HEK293T (cell line): ENCODE data around the gene GLIPR2.
"Not testable (repeated sequence)": the region's sequence is repeated elsewhere in the genome, so short reads cannot be mapped to it uniquely, and the experiment has no call there.

Source experiments
- CTCF ChIA-PET: fragments of 350-600 bp; formaldehyde crosslinking; extraction: SDS; loops from one replicate; lab custom pipeline; 2021; ENCODE audit warnings: antibody characterized with exemption, inconsistent platforms; lab: Yijun Ruan, JAX
- POLR2A ChIA-PET: fragments of 350-600 bp; formaldehyde crosslinking; extraction: SDS; loops from one replicate; lab custom pipeline; 2020; ENCODE audit warnings: antibody characterized with exemption, inconsistent platforms; lab: Yijun Ruan, JAX
- DNase-seq: peaks from one replicate; pipeline ENCODE4 v3.0.0; 2012; ENCODE audit warnings: mixed read lengths; ENCODE audit errors: extremely low spot score
- ARNT ChIP-seq: fragments of 450-650 bp; IDR thresholded peaks from 2 replicates; pipeline ENCODE4 v1.6.1; 2017; ENCODE audit warnings: mild to moderate bottlenecking
- BHLHE40 ChIP-seq: fragments of 450-650 bp; IDR thresholded peaks from 2 replicates; pipeline ENCODE4 v1.6.1; 2016; ENCODE audit warnings: mild to moderate bottlenecking, moderate library complexity, borderline replicate concordance
- CTBP1 ChIP-seq: fragments of 450-650 bp; IDR thresholded peaks from 2 replicates; pipeline ENCODE4 v1.6.1; 2016; ENCODE audit warnings: borderline replicate concordance
- ELF4 ChIP-seq: fragments of 450-650 bp; IDR thresholded peaks from 2 replicates; pipeline ENCODE4 v1.6.1; 2017; ENCODE audit warnings: antibody characterized with exemption
- FOXA1 ChIP-seq: fragments of 450-650 bp; IDR thresholded peaks from 2 replicates; pipeline ENCODE4 v1.6.1; 2016; ENCODE audit warnings: mild to moderate bottlenecking
- FOXK2 ChIP-seq: fragments of 450-650 bp; IDR thresholded peaks from 2 replicates; pipeline ENCODE4 v1.6.1; 2016; ENCODE audit warnings: mild to moderate bottlenecking
- FOXM1 ChIP-seq: fragments of 450-650 bp; IDR thresholded peaks from 2 replicates; pipeline ENCODE4 v1.6.1; 2017; ENCODE audit warnings: mild to moderate bottlenecking, borderline replicate concordance
- HDGF ChIP-seq: fragments of 450-650 bp; IDR thresholded peaks from 2 replicates; pipeline ENCODE4 v1.6.1; 2017; ENCODE audit warnings: antibody characterized with exemption, borderline replicate concordance
- L3MBTL2 ChIP-seq: fragments of 450-650 bp; conservative IDR thresholded peaks from 2 replicates; pipeline ENCODE4 v1.6.1; 2016; ENCODE audit warnings: mild to moderate bottlenecking
- LEF1 ChIP-seq: fragments of 450-650 bp; IDR thresholded peaks from 2 replicates; pipeline ENCODE4 v1.6.1; 2017; ENCODE audit warnings: mild to moderate bottlenecking, borderline replicate concordance
- NFRKB ChIP-seq: fragments of 450-650 bp; IDR thresholded peaks from 2 replicates; pipeline ENCODE4 v1.6.1; 2016; ENCODE audit warnings: mild to moderate bottlenecking, moderate library complexity
- PKNOX1 ChIP-seq: fragments of 450-650 bp; IDR thresholded peaks from 2 replicates; pipeline ENCODE4 v1.6.1; 2016
- SP1 ChIP-seq: fragments of 450-650 bp; IDR thresholded peaks from 2 replicates; pipeline ENCODE4 v1.6.1; 2017
- SUZ12 ChIP-seq: fragments of 450-650 bp; IDR thresholded peaks from 2 replicates; pipeline ENCODE4 v1.6.1; 2016; ENCODE audit warnings: mild to moderate bottlenecking
- TARDBP ChIP-seq: fragments of 450-650 bp; IDR thresholded peaks from 2 replicates; pipeline ENCODE4 v1.6.1; 2016
- ZNF384 ChIP-seq: fragments of 450-650 bp; IDR thresholded peaks from 2 replicates; pipeline ENCODE4 v1.6.1; 2016

GLIPR2 gene

GRCh38 chr9:36152741-36153438 is 16.4 kb downstream of the GLIPR2 start:
- ChIA-PET CTCF (no interaction called here), POLR2A (no interaction called here)
- TF ChIP-seq HDGF (no peak), PKNOX1 (no peak), FOXA1 (no peak), BHLHE40 (no peak)
- DNase-seq: no peak

GRCh38 chr9:36153746-36154145 is 17.2 kb downstream of the GLIPR2 start:
- ChIA-PET CTCF (no interaction called here), POLR2A (no interaction called here)
- no peak for DNase-seq
- TF ChIP-seq HDGF: no peak
- TF ChIP-seq ARNT: no peak
- TF ChIP-seq FOXM1: no peak
- TF ChIP-seq TARDBP: no peak

GRCh38 chr9:36154331-36154952 is 17.9 kb downstream of the GLIPR2 start:
- TF ChIP-seq SP1: no peak
- no peak for TF ChIP-seq TARDBP
- TF ChIP-seq HDGF: no peak
- TF ChIP-seq ARNT: no peak
- TF ChIP-seq BHLHE40: no peak
- no peak for TF ChIP-seq ZNF384
- CTCF ChIA-PET: no interaction called here
- DNase-seq: no peak
- POLR2A ChIA-PET: no interaction called here

- TF ChIP-seq ARNT (no peak), PKNOX1 (no peak), SUZ12 (no peak), SP1 (no peak), FOXM1 (no peak), FOXA1 (no peak), NFRKB (no peak), FOXK2 (no peak), HDGF (no peak), ELF4 (no peak), BHLHE40 (no peak), CTBP1 (no peak), LEF1 (no peak), TARDBP (no peak), ZNF384 (no peak)
- DNase-seq: no peak
- CTCF ChIA-PET: no interaction called here
- POLR2A ChIA-PET: no interaction called here
Observed at GRCh38 chr9:36156116-36156515, 19.6 kb downstream of the GLIPR2 start.

- CTCF ChIA-PET: no interaction called here
- POLR2A ChIA-PET: no interaction called here
- DNase-seq: no peak
- no peak for TF ChIP-seq LEF1
- no peak for TF ChIP-seq FOXK2
- no peak for TF ChIP-seq TARDBP
- no peak for TF ChIP-seq CTBP1
- no peak for TF ChIP-seq ARNT
- no peak for TF ChIP-seq SUZ12
- TF ChIP-seq PKNOX1: no peak
- no peak for TF ChIP-seq L3MBTL2
- no peak for TF ChIP-seq FOXM1
Observed at GRCh38 chr9:36158122-36158521, 21.6 kb downstream of the GLIPR2 start.

GRCh38 chr9:36158917-36159316 is 22.4 kb downstream of the GLIPR2 start:
- ChIA-PET CTCF (no interaction called here), POLR2A (no interaction called here)
- TF ChIP-seq HDGF: no peak
- TF ChIP-seq SUZ12: no peak
- TF ChIP-seq FOXA1: no peak
- no peak for TF ChIP-seq TARDBP
- TF ChIP-seq ELF4: no peak
- TF ChIP-seq CTBP1: no peak
- DNase-seq: no peak

- POLR2A ChIA-PET, CTCF ChIA-PET, DNase-seq: not testable (repeated sequence)
Observed at GRCh38 chr9:36159509-36159908, 23.0 kb downstream of the GLIPR2 start.

GRCh38 chr9:36160126-36160525 is 23.6 kb downstream of the GLIPR2 start:
- DNase-seq, POLR2A ChIA-PET: not testable (repeated sequence)
- CTCF ChIA-PET: interaction anchor here (0.7 kb wide), 1 partner anchor 48 kb away, joined by 3 read pairs; no protein-coding TSS in a partner anchor
